ENCODE results near the gene NF1. TPM values are rescaled to one million over a fixed set of nuclear protein-coding genes. Genes with fewer than 3 reads are reported as not detected.

The NF1 gene
- total and polyA plus RNA-seq, 2 of the 13 experiments (the other 11 are each of a cell fraction or from before 2014, with no cell fraction given), result 21.5 to 26.5 TPM

DNA sequence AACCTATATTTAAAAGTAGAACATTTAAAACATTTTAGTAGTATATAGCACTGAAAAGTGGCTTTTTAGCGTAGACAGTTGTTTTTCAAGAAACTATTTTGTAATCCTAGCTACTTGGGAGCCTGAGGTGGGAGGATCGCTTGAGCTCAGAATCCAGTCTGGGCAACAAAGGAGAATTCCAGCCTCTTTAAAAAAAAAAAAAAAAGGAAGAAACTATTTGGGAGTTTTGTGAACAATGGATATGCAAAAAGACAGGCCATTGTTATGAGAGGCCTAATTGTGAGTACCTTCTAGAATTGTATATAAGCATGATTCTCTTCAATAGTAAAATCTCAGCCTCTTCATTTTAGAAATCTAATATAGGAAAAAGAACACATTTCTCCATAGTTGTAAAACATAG is 184.6 kb downstream of the NF1 start (continued):
- TF ChIP-seq, protein P1, sequence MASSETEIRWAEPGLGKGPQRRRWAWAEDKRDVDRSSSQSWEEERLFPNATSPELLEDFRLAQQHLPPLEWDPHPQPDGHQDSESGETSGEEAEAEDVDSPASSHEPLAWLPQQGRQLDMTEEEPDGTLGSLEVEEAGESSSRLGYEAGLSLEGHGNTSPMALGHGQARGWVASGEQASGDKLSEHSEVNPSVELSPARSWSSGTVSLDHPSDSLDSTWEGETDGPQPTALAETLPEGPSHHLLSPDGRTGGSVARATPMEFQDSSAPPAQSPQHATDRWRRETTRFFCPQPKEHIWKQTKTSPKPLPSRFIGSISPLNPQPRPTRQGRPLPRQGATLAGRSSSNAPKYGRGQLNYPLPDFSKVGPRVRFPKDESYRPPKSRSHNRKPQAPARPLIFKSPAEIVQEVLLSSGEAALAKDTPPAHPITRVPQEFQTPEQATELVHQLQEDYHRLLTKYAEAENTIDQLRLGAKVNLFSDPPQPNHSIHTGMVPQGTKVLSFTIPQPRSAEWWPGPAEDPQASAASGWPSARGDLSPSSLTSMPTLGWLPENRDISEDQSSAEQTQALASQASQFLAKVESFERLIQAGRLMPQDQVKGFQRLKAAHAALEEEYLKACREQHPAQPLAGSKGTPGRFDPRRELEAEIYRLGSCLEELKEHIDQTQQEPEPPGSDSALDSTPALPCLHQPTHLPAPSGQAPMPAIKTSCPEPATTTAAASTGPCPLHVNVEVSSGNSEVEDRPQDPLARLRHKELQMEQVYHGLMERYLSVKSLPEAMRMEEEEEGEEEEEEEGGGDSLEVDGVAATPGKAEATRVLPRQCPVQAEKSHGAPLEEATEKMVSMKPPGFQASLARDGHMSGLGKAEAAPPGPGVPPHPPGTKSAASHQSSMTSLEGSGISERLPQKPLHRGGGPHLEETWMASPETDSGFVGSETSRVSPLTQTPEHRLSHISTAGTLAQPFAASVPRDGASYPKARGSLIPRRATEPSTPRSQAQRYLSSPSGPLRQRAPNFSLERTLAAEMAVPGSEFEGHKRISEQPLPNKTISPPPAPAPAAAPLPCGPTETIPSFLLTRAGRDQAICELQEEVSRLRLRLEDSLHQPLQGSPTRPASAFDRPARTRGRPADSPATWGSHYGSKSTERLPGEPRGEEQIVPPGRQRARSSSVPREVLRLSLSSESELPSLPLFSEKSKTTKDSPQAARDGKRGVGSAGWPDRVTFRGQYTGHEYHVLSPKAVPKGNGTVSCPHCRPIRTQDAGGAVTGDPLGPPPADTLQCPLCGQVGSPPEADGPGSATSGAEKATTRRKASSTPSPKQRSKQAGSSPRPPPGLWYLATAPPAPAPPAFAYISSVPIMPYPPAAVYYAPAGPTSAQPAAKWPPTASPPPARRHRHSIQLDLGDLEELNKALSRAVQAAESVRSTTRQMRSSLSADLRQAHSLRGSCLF (CRISPR knock-in tag; IDR thresholded peaks at IDR 0.05; ENCODE audit: borderline replicate concordance), result no peak
- TF ChIP-seq, protein P2, sequence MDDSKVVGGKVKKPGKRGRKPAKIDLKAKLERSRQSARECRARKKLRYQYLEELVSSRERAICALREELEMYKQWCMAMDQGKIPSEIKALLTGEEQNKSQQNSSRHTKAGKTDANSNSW (CRISPR knock-in tag; IDR thresholded peaks at IDR 0.05; ENCODE audit: borderline replicate concordance), result no peak
- TF ChIP-seq, protein P3, sequence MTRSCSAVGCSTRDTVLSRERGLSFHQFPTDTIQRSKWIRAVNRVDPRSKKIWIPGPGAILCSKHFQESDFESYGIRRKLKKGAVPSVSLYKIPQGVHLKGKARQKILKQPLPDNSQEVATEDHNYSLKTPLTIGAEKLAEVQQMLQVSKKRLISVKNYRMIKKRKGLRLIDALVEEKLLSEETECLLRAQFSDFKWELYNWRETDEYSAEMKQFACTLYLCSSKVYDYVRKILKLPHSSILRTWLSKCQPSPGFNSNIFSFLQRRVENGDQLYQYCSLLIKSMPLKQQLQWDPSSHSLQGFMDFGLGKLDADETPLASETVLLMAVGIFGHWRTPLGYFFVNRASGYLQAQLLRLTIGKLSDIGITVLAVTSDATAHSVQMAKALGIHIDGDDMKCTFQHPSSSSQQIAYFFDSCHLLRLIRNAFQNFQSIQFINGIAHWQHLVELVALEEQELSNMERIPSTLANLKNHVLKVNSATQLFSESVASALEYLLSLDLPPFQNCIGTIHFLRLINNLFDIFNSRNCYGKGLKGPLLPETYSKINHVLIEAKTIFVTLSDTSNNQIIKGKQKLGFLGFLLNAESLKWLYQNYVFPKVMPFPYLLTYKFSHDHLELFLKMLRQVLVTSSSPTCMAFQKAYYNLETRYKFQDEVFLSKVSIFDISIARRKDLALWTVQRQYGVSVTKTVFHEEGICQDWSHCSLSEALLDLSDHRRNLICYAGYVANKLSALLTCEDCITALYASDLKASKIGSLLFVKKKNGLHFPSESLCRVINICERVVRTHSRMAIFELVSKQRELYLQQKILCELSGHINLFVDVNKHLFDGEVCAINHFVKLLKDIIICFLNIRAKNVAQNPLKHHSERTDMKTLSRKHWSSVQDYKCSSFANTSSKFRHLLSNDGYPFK (CRISPR knock-in tag; IDR thresholded peaks at IDR 0.05; ENCODE audit: borderline replicate concordance), result no peak
- TF ChIP-seq, protein P4, sequence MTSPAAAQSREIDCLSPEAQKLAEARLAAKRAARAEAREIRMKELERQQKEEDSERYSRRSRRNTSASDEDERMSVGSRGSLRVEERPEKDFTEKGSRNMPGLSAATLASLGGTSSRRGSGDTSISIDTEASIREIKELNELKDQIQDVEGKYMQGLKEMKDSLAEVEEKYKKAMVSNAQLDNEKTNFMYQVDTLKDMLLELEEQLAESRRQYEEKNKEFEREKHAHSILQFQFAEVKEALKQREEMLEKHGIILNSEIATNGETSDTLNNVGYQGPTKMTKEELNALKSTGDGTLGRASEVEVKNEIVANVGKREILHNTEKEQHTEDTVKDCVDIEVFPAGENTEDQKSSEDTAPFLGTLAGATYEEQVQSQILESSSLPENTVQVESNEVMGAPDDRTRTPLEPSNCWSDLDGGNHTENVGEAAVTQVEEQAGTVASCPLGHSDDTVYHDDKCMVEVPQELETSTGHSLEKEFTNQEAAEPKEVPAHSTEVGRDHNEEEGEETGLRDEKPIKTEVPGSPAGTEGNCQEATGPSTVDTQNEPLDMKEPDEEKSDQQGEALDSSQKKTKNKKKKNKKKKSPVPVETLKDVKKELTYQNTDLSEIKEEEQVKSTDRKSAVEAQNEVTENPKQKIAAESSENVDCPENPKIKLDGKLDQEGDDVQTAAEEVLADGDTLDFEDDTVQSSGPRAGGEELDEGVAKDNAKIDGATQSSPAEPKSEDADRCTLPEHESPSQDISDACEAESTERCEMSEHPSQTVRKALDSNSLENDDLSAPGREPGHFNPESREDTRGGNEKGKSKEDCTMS (CRISPR knock-in tag; conservative IDR thresholded peaks at IDR 0.05), result no peak
